Transverse colon (tissue), 4 donors: ENCODE data around the gene C6. TPM values are rescaled to one million over a fixed set of nuclear protein-coding genes. Genes with fewer than 3 reads are reported as not detected.
"Not testable (repeated sequence)": the region's sequence is repeated elsewhere in the genome, so short reads cannot be mapped to it uniquely, and the experiment has no call there.

ENCODE experiments used
- DNase-seq: peaks from one replicate; pipeline ENCODE4 v3.0.0-alpha.2; 2019
- H3K27ac ChIP-seq, 4 donors: fragments of 200-600 bp; sonication (generic); 2 replicates each; pipeline ENCODE4 v1.5.1; 2016 to 2018; ENCODE audit warnings: inconsistent platforms in 4 of 4
- H3K27me3 ChIP-seq: fragments of 200-600 bp; sonication (generic); 2 replicates; pipeline ENCODE4 v1.5.1; 2017; ENCODE audit warnings: inconsistent platforms
- H3K36me3 ChIP-seq, 4 donors: fragments of 200-600 bp; sonication (generic); 2 replicates each; pipeline ENCODE4 v1.5.1; 2017 to 2019; ENCODE audit warnings: inconsistent platforms in 4 of 4
- H3K4me1 ChIP-seq, 4 donors: fragments of 200-600 bp; sonication (generic); 2 replicates each; pipeline ENCODE4 v1.5.1; 2017 to 2020; ENCODE audit warnings: inconsistent platforms in 4 of 4
- H3K4me3 ChIP-seq, 4 donors: fragments of 200-600 bp; sonication (generic); 1 replicate in 1 of 4; 2 replicates in 3 of 4; pipeline versions ENCODE4 v1.5.1 to v1.6.1; 2017 to 2019; ENCODE audit warnings: inconsistent platforms in 4 of 4
- H3K9me3 ChIP-seq, 2 donors: fragments of 200-600 bp; sonication (generic); 2 replicates each; pipeline ENCODE4 v1.5.1; 2017 to 2019; ENCODE audit warnings: inconsistent platforms in 2 of 2
- EP300 ChIP-seq: sonication (generic); formaldehyde crosslinking; IDR thresholded peaks from one replicate; pipeline ENCODE4 v1.6.1; 2017; ENCODE audit warnings: antibody characterized with exemption, low read depth
- POLR2A ChIP-seq: fragments of 450-650 bp; IDR thresholded peaks from one replicate; pipeline ENCODE4 v1.6.1; 2016; ENCODE audit warnings: antibody characterized with exemption, mild to moderate bottlenecking, moderate library complexity
- POLR2AphosphoS5 ChIP-seq, 3 donors: sonication (generic); formaldehyde crosslinking; IDR thresholded peaks; one replicate each; pipeline ENCODE4 v1.6.1; 2016; ENCODE audit warnings: antibody characterized with exemption in 3 of 3
- WGBS, 2 donors: methylation state at CpG; one replicate each; pipeline ENCODE4 v1.1.5; 2018; ENCODE audit warnings: low coverage in 1 of 2; 5-methylcytosine and 5-hydroxymethylcytosine counted together
- in situ Hi-C, 4 donors: fragments of 200-750 bp; cut with MboI; loops; one replicate each; pipeline versions ENCODE4 v1.15.0 to v1.15.1; 2017; ENCODE audit warnings: low sequenced_read_pairs in 3 of 4, low pct_ligation_motif_present in 1 of 4, low pct_unique_long_range_greater_than_20kb in 1 of 4
- intact Hi-C: fragments of 100-400 bp; cut with DNase I; formaldehyde crosslinking; loops from one replicate; pipeline ENCODE4 v1.15.1; 2023; ENCODE audit warnings: low total_unique reads
- total RNA-seq, 4 donors: library from RNA; depleted of rRNA; stranded (reverse); fragments of >200 nt; gene quantifications; one replicate each; pipeline ENCODE4 v1.1.0, GENCODE V29; 2016
- TF ChIP-seq, protein P1 (sequence below), 5 experiments: fragments of 200-600 bp in 3 of 5; fragments of 450-650 bp in 2 of 5; sonication (generic) in 3 of 5; IDR thresholded peaks; 1 replicate in 2 of 5; 2 replicates in 3 of 5; pipeline ENCODE4 v1.5.1; 2016 to 2017; ENCODE audit warnings: antibody characterized with exemption in 5 of 5, inconsistent platforms in 3 of 5, mild to moderate bottlenecking in 2 of 5, moderate library complexity in 1 of 5

The C6 gene
- total RNA-seq, 4 donors from 2014 or later = 1.9 to 2.2 (median 2.0) TPM; not detected in 1

DNA sequence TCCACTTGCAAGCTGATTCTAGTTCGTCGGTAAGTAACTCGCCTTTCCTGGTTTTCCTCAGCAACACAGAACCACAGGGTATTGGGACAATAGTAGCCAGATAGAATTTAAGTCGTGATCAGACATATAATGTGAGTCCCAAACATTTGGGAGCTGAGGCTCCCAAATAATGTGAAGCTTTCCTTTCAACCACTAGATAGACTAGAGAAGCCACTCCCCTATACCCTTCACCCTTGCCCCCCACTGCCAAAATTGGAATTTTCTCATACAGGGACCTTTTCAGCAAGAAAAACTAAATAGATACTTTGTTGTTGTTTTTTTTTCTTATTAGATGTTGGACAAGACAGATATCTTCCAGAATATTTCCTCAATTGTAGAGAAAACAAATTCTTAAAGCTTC, 1.9 kb downstream of the C6 start:
- DNase-seq = no peak
- no peak overlapping the region for H3K27ac ChIP-seq

DNA sequence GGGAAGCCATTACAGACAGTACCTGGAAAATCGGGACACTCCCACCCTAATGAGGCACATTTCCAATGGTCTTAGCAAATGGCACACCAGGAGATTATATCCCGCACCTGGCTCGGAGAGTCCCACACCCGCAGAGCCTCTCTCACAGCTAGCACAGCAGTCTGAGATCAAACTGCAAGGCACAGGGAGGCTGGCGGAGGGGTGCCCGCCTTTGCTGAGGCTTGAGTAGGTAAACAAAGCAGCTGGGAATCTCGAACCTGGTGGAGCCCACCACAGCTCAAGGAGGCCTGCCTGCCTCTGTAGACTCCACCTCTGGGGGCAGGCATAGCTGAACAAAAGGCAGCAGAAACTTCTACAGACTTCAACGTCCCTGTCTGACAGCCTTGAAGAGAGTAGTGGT, 7.9 kb downstream of the C6 start:
- DNase-seq, H3K36me3 ChIP-seq, H3K4me3 ChIP-seq, H3K4me1 ChIP-seq, intact Hi-C loops, H3K27ac ChIP-seq, in situ Hi-C loops, H3K9me3 ChIP-seq, H3K27me3 ChIP-seq: not testable (repeated sequence)
- 91% methylated on average over 8 of the region's 8 CpGs; no CpG with 5 or more reads in 1 of the 2 donors for WGBS, 2 donors

More for the DNA sequence above, 1.9 kb downstream of the C6 start:
- WGBS, 2 donors = 59 to 89% methylated on average over 3 to 4 of the region's 4 CpGs
- Histone ChIP-seq H3K9me3 (no peaks in the 10 kb centered on the region), H3K4me1 (peaks cover 0 to 11% (median 0%) of the 10 kb centered on the region in 4 donors), H3K36me3 (no peaks in the 10 kb centered on the region), H3K27me3 (no peaks in the 10 kb centered on the region), H3K4me3 (no peak overlapping the region)
- in situ Hi-C loops (no loop called here), intact Hi-C loops (no loop called here)
- TF ChIP-seq, protein P1, sequence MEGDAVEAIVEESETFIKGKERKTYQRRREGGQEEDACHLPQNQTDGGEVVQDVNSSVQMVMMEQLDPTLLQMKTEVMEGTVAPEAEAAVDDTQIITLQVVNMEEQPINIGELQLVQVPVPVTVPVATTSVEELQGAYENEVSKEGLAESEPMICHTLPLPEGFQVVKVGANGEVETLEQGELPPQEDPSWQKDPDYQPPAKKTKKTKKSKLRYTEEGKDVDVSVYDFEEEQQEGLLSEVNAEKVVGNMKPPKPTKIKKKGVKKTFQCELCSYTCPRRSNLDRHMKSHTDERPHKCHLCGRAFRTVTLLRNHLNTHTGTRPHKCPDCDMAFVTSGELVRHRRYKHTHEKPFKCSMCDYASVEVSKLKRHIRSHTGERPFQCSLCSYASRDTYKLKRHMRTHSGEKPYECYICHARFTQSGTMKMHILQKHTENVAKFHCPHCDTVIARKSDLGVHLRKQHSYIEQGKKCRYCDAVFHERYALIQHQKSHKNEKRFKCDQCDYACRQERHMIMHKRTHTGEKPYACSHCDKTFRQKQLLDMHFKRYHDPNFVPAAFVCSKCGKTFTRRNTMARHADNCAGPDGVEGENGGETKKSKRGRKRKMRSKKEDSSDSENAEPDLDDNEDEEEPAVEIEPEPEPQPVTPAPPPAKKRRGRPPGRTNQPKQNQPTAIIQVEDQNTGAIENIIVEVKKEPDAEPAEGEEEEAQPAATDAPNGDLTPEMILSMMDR (IDR thresholded peaks at IDR 0.05) = no peak
- TF ChIP-seq POLR2AphosphoS5 (IDR thresholded peaks at IDR 0.05) = no peak
- TF ChIP-seq POLR2A = no peak
- TF ChIP-seq EP300 = no peak

DNA sequence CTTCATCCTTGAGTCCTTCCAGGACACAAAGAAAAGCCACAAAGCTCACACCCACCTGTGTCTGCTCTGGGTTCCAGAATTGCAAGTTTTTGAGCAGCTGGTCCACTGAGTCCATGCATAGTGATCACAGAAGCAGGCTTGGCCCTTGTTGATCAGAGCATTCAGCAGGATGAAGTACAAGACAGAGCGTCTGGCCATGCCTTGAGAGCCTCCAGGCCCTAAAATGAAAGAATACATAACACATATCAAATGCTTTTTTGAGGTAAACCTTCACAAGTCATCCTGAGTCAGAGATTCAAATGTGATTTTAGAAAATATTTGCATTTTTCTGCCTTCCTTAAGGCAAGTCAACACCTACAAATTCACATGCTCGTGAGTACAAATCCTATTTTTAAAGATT, 10.3 kb downstream of the C6 start:
- no peaks in the 10 kb centered on the region for H3K4me1 ChIP-seq
- H3K27ac ChIP-seq = no peak overlapping the region
- in situ Hi-C loops = no loop called here
- H3K4me3 ChIP-seq = no peak overlapping the region
- no peaks in the 10 kb centered on the region for H3K9me3 ChIP-seq
- no peaks in the 10 kb centered on the region for H3K27me3 ChIP-seq
- no peaks in the 10 kb centered on the region for H3K36me3 ChIP-seq
- intact Hi-C loops = no loop called here
- TF ChIP-seq POLR2AphosphoS5 (IDR thresholded peaks at IDR 0.05) (no peak), POLR2A (no peak), EP300 (no peak)
- TF ChIP-seq, protein P1 (IDR thresholded peaks at IDR 0.05) = no peak
- WGBS, 2 donors = 76 to 100% methylated on average over 1 to 2 of the region's 2 CpGs
- DNase-seq = no peak

- Histone ChIP-seq H3K27me3 (no peaks in the 10 kb centered on the region), H3K9me3 (no peaks in the 10 kb centered on the region), H3K27ac (no peak overlapping the region), H3K4me1 (no peaks in the 10 kb centered on the region), H3K36me3 (no peaks in the 10 kb centered on the region), H3K4me3 (no peak overlapping the region)
- TF ChIP-seq POLR2AphosphoS5 (IDR thresholded peaks at IDR 0.05) = no peak
- TF ChIP-seq POLR2A = no peak
- no peak for TF ChIP-seq EP300
- TF ChIP-seq, protein P1 (IDR thresholded peaks at IDR 0.05) = no peak
- WGBS, 2 donors = 26 to 74% methylated on average over 1 of the region's 1 CpG
- in situ Hi-C loops (no loop called here), intact Hi-C loops (no loop called here)
- no peak for DNase-seq
Measured at GRCh38 chr5:41201082-41201772, 12.1 kb downstream of the C6 start.

DNA sequence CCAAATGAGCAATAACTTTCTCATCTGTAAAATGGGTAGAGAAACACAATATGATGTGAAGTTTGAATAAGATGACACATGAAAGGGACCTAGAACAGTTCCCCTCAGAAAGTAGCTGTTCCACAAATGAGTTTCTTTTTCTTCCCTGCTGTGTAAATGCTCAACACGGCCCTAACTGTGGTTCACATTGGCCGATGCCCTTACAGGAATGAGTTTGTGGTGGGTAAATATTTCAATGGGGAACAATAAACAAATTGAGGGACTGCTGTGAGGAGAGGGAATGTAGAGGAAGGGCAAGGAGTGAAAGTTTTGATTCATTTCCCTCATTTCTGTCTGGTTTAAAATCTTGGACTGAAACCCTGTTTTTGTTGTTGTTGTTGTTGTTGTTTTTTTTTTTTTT, 12.8 kb downstream of the C6 start:
- H3K4me1 ChIP-seq = no peaks in the 10 kb centered on the region
- H3K9me3 ChIP-seq = no peaks in the 10 kb centered on the region
- DNase-seq = no peak
- intact Hi-C loops = no loop called here
- TF ChIP-seq EP300 (no peak), POLR2A (no peak)
- TF ChIP-seq, protein P1 (IDR thresholded peaks at IDR 0.05) = no peak
- H3K36me3 ChIP-seq = no peaks in the 10 kb centered on the region
- no peak overlapping the region for H3K4me3 ChIP-seq
- WGBS, 2 donors = 65 to 93% methylated on average over 2 of the region's 2 CpGs
- H3K27me3 ChIP-seq = no peaks in the 10 kb centered on the region
- H3K27ac ChIP-seq = no peak overlapping the region
- in situ Hi-C loops = no loop called here
